HCT116 (cell line): Measurements from ENCODE around the gene LRR1.

Source experiments
- EGR1 ChIP-seq: IDR thresholded peaks from 2 replicates; pipeline ENCODE4 v1.6.1; 2012; ENCODE audit warnings: low read depth
- JUND ChIP-seq: IDR thresholded peaks from 2 replicates; pipeline ENCODE4 v1.6.1; 2012
- POLR2A ChIP-seq: IDR thresholded peaks from 2 replicates; pipeline ENCODE4 v1.7.0; 2011; ENCODE audit warnings: borderline replicate concordance; ENCODE audit not compliant: insufficient read depth, insufficient read length; ENCODE audit errors: extremely low read depth
- POLR2AphosphoS5 ChIP-seq: IDR thresholded peaks from 2 replicates; pipeline ENCODE4 v1.6.1; 2011; ENCODE audit warnings: mild to moderate bottlenecking, low read depth, low read length, moderate library complexity
- RAD21 ChIP-seq: IDR thresholded peaks from 2 replicates; pipeline ENCODE4 v1.6.1; 2012; ENCODE audit warnings: low read depth, mild to moderate bottlenecking
- REST ChIP-seq: IDR thresholded peaks from 2 replicates; pipeline ENCODE4 v1.6.1; 2012; ENCODE audit warnings: low read depth
- TCF7L2 ChIP-seq: IDR thresholded peaks from 2 replicates; pipeline ENCODE4 v1.7.0; 2011; ENCODE audit warnings: borderline replicate concordance, inconsistent platforms; ENCODE audit not compliant: insufficient read depth, insufficient read length; ENCODE audit errors: extremely low read depth
- ZFX ChIP-seq: fragments of 450-650 bp; IDR thresholded peaks from 2 replicates; pipeline ENCODE4 v1.6.1; 2017
- TF ChIP-seq, protein P1 (sequence below), 3 experiments: fragments of 200-600 bp in 1 of 3; sonication (generic) in 1 of 3; IDR thresholded peaks in 2 of 3; conservative IDR thresholded peaks in 1 of 3; 2 replicates each; pipeline ENCODE4 v1.5.1; 2012 to 2017; ENCODE audit warnings: low read depth in 2 of 3, low read length in 2 of 3, antibody characterized with exemption in 1 of 3, borderline replicate concordance in 1 of 3, control low read depth in 1 of 3, mild to moderate bottlenecking in 1 of 3, mixed read lengths in 1 of 3, mixed run types in 1 of 3, moderate library complexity in 1 of 3; ENCODE audit not compliant: insufficient read depth in 1 of 3

DNA sequence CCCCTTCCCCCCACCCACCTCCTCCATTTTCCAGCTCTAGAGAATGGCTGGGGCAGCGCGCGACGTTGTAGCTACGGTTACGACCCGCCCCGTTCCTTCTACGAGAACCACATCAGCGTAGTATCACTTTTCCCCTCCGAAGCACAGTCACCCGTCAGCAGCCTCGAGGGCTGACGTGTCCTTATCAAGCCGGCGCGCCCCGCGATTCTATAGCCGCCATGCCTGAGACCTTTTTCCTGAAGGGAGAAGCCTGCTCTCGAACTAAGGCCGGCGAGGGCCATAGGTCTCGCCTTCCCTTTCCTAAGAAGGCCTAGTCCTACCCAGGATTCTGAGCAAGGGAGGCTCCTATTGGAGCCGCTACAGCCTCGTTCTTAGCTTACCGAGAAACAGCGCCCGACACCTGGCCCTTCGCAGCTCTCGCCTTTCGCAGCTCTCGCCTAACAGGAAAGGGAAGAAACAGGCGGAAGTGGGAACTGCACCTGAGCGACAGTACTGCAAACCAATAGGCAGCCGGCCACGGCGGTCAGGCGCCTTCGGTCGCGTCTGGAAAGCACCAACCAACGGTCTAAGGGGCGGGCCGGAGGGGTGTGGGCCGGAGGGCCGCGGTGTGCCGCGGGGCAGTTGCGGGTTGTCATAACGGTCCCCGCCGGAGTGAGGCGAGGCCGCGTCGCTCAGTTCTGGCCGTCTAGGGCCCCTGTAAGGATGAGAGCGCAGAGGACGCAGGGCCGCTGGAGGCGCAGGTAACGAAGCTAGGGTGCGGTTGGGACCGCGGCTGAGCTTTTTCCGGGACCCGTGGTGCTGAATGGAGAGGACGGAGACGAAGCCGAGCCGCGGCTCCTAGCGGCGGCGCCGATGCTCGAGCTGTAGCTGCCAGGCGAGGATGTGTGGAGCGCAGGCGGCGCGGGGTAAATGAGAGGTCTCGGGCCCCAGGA, 21.7 kb downstream of the LRR1 start, which contains the start of the genes MGAT2 and RPL36AL:
- TF ChIP-seq, protein P1, sequence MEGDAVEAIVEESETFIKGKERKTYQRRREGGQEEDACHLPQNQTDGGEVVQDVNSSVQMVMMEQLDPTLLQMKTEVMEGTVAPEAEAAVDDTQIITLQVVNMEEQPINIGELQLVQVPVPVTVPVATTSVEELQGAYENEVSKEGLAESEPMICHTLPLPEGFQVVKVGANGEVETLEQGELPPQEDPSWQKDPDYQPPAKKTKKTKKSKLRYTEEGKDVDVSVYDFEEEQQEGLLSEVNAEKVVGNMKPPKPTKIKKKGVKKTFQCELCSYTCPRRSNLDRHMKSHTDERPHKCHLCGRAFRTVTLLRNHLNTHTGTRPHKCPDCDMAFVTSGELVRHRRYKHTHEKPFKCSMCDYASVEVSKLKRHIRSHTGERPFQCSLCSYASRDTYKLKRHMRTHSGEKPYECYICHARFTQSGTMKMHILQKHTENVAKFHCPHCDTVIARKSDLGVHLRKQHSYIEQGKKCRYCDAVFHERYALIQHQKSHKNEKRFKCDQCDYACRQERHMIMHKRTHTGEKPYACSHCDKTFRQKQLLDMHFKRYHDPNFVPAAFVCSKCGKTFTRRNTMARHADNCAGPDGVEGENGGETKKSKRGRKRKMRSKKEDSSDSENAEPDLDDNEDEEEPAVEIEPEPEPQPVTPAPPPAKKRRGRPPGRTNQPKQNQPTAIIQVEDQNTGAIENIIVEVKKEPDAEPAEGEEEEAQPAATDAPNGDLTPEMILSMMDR (IDR thresholded peaks at IDR 0.05 in 2 of 3, conservative IDR thresholded peaks at IDR 0.05 in 1 of 3; ENCODE audit: borderline replicate concordance in 1 of 3, insufficient read depth in 1 of 3, low read depth in 2 of 3, low read length in 2 of 3): peak in 2 of 3 experiments; percentile 18 to 26; a peak in 1 of 6 replicates
- TF ChIP-seq POLR2AphosphoS5 (peak; percentile 94), JUND (no peak), REST (no peak), EGR1 (no peak), POLR2A (peak; percentile 88), RAD21 (no peak), TCF7L2 (no peak), ZFX (peak; percentile 80)
